Neural cell (in vitro differentiated cells): ENCODE results near the gene PIK3CG. TPM values are rescaled to one million over a fixed set of nuclear protein-coding genes. Genes with fewer than 3 reads are reported as not detected.

ENCODE experiments used
- H2AFZ ChIP-seq: fragments of 200-600, 300-800 bp; sonication (generic), shearing (Covaris generic); 2 replicates; pipeline ENCODE4 v1.6.0; 2014; ENCODE audit warnings: low read depth, mild to moderate bottlenecking, antibody characterized with exemption, low read length, moderate library complexity
- H3F3A ChIP-seq: fragments of 200-600 bp; shearing (Covaris generic); 2 replicates; pipeline ENCODE4 v1.6.1; 2016; ENCODE audit warnings: mild to moderate bottlenecking, moderate library complexity, mixed read lengths, antibody characterized with exemption, low read length; ENCODE audit not compliant: insufficient read depth, poor library complexity, severe bottlenecking
- H3K27ac ChIP-seq: fragments of 200-600, 300-800 bp; sonication (generic), shearing (Covaris generic); 2 replicates; pipeline ENCODE4 v1.5.1; 2014; ENCODE audit warnings: mild to moderate bottlenecking, low read length, moderate library complexity
- H3K27me3 ChIP-seq: fragments of 300-800, 200-600 bp; sonication (generic), shearing (Covaris generic); 2 replicates; pipeline ENCODE4 v1.6.0; 2014; ENCODE audit warnings: mild to moderate bottlenecking, low read depth, low read length, moderate library complexity; ENCODE audit not compliant: insufficient read depth
- H3K36me3 ChIP-seq: fragments of 300-800, 200-600 bp; sonication (generic), shearing (Covaris generic); 2 replicates; pipeline ENCODE4 v1.5.1; 2014; ENCODE audit warnings: mild to moderate bottlenecking, antibody characterized with exemption, low read length, moderate library complexity; ENCODE audit not compliant: insufficient read depth
- H3K4me2 ChIP-seq: fragments of 300-800, 200-600 bp; sonication (generic), shearing (Covaris generic); 2 replicates; pipeline ENCODE4 v1.6.0; 2014; ENCODE audit warnings: mild to moderate bottlenecking, low read length
- H3K4me3 ChIP-seq: fragments of 300-800, 200-600 bp; sonication (generic), shearing (Covaris generic); 2 replicates; pipeline ENCODE4 v1.5.1; 2014; ENCODE audit warnings: mild to moderate bottlenecking, low read length, moderate library complexity
- H3K79me2 ChIP-seq: fragments of 200-600 bp; shearing (Covaris generic); replicated peaks from 2 replicates; pipeline ENCODE4 v1.6.0; 2014; ENCODE audit warnings: mild to moderate bottlenecking, low read length, moderate library complexity; ENCODE audit not compliant: insufficient read depth
- H3K9ac ChIP-seq: fragments of 300-800, 200-600 bp; sonication (generic), shearing (Covaris generic); 2 replicates; pipeline ENCODE4 v1.6.1; 2016; ENCODE audit warnings: mild to moderate bottlenecking, low read length, mixed read lengths
- H3K9me2 ChIP-seq: fragments of 200-600 bp; shearing (Covaris generic); 2 replicates; pipeline ENCODE4 v1.6.1; 2016; ENCODE audit warnings: mild to moderate bottlenecking, low read length, mixed read lengths; ENCODE audit not compliant: insufficient read depth
- H3K9me3 ChIP-seq: fragments of 200-600, 300-800 bp; sonication (generic), shearing (Covaris generic); 2 replicates; pipeline ENCODE4 v1.6.1; 2016; ENCODE audit warnings: mild to moderate bottlenecking, mixed run types, low read length, moderate library complexity, mixed read lengths
- H4K20me1 ChIP-seq: fragments of 200-600 bp; shearing (Covaris generic); 2 replicates; pipeline ENCODE4 v1.6.1; 2016; ENCODE audit warnings: mild to moderate bottlenecking, mixed run types; ENCODE audit not compliant: insufficient read depth
- EP300 ChIP-seq: fragments of 450-650 bp; conservative IDR thresholded peaks from 2 replicates; pipeline ENCODE4 v1.6.1; 2014; ENCODE audit warnings: antibody characterized with exemption, mild to moderate bottlenecking, moderate library complexity; ENCODE audit not compliant: poor library complexity, severe bottlenecking
- EZH2 ChIP-seq: fragments of 200-600, 300-800 bp; shearing (Covaris generic), sonication (generic); IDR thresholded peaks from 2 replicates; pipeline ENCODE4 v1.6.1; 2014; ENCODE audit warnings: antibody characterized with exemption, low read length, borderline replicate concordance, mild to moderate bottlenecking; ENCODE audit not compliant: insufficient read depth, poor library complexity, severe bottlenecking
- MXI1 ChIP-seq: fragments of 450-650 bp; conservative IDR thresholded peaks from 2 replicates; pipeline ENCODE4 v1.6.1; 2014; ENCODE audit warnings: antibody characterized with exemption, mild to moderate bottlenecking; ENCODE audit not compliant: poor library complexity, severe bottlenecking
- POLR2AphosphoS5 ChIP-seq: IDR thresholded peaks from 2 replicates; pipeline ENCODE4 v1.6.1; 2012
- RAD21 ChIP-seq: fragments of 450-650 bp; conservative IDR thresholded peaks from 2 replicates; pipeline ENCODE4 v1.6.1; 2014; ENCODE audit warnings: antibody characterized with exemption, mild to moderate bottlenecking, moderate library complexity
- SMC3 ChIP-seq: fragments of 450-650 bp; conservative IDR thresholded peaks from 2 replicates; pipeline ENCODE4 v1.6.1; 2014; ENCODE audit warnings: antibody characterized with exemption, mild to moderate bottlenecking, moderate library complexity; ENCODE audit not compliant: poor library complexity
- TAF1 ChIP-seq: IDR thresholded peaks from 2 replicates; pipeline ENCODE4 v1.6.1; 2012; ENCODE audit warnings: low read depth
- polyA plus RNA-seq: library from polyadenylated mRNA; depleted of rRNA; stranded (reverse); fragments of >200 nt; gene quantifications from 2 replicates; pipeline ENCODE4 v1.2.3, GENCODE V29; 2014
- TF ChIP-seq, protein P1 (sequence below): IDR thresholded peaks from 2 replicates; pipeline ENCODE4 v1.6.1; 2012; ENCODE audit warnings: borderline replicate concordance
- TF ChIP-seq, protein P2 (sequence below): fragments of 450-650 bp; IDR thresholded peaks from 2 replicates; pipeline ENCODE4 v1.5.1; 2014; ENCODE audit warnings: antibody characterized with exemption, mild to moderate bottlenecking, moderate library complexity; ENCODE audit not compliant: poor library complexity, severe bottlenecking

Gene PIK3CG
- polyA plus RNA-seq, 1 donor from 2014 or later: not detected

DNA sequence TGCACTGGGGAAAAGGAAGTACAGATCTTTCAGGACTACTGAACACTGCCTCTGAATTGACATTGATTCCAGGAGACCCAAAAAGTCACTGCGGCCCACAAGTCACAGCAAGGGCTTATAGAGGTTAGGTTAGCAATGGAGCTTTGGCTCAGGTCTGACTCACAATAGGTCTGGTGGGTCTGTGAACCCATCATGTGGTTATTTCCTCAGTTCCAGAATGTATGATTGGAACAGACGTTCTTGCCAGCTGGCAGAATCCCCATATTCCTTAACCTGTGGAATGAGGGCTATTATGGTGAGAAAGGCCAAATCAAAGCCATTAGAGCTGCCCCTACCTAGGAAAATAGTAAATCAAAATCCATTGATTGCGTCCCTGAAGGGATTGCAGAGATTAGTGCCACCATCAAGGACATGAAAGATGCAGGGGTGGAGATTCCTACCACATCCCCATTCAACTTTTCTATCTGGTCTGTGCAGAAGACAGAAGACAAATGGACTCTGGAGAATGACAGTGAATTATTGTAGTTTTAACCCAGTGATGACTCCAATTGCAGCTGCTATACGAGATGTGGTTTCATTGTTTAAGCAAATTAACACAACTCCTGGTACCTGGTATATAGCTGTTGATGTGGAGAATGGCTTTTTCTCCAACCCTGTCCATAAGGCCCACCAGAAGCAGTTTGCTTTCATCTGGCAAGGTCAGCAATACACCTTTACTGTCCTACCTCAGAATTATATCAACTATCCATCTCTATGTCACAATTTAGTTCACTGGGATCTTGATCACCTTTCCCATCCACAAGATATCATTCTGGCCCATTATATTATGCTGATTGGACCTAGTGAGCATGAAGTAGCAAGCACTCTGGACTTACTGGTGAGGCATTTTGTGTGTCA lies 44.5 kb upstream of the PIK3CG start:
- H4K20me1 ChIP-seq: no peaks in the 10 kb centered on the region
- no peaks in the 10 kb centered on the region for H3F3A ChIP-seq
- H3K36me3 ChIP-seq: no peaks in the 10 kb centered on the region
- H3K4me3 ChIP-seq: no peak overlapping the region
- TF ChIP-seq, protein P1, sequence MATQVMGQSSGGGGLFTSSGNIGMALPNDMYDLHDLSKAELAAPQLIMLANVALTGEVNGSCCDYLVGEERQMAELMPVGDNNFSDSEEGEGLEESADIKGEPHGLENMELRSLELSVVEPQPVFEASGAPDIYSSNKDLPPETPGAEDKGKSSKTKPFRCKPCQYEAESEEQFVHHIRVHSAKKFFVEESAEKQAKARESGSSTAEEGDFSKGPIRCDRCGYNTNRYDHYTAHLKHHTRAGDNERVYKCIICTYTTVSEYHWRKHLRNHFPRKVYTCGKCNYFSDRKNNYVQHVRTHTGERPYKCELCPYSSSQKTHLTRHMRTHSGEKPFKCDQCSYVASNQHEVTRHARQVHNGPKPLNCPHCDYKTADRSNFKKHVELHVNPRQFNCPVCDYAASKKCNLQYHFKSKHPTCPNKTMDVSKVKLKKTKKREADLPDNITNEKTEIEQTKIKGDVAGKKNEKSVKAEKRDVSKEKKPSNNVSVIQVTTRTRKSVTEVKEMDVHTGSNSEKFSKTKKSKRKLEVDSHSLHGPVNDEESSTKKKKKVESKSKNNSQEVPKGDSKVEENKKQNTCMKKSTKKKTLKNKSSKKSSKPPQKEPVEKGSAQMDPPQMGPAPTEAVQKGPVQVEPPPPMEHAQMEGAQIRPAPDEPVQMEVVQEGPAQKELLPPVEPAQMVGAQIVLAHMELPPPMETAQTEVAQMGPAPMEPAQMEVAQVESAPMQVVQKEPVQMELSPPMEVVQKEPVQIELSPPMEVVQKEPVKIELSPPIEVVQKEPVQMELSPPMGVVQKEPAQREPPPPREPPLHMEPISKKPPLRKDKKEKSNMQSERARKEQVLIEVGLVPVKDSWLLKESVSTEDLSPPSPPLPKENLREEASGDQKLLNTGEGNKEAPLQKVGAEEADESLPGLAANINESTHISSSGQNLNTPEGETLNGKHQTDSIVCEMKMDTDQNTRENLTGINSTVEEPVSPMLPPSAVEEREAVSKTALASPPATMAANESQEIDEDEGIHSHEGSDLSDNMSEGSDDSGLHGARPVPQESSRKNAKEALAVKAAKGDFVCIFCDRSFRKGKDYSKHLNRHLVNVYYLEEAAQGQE: no peak
- TF ChIP-seq EZH2: no peak
- TF ChIP-seq POLR2AphosphoS5: no peak
- TF ChIP-seq MXI1: no peak
- TF ChIP-seq SMC3: no peak
- no peak for TF ChIP-seq RAD21
- TF ChIP-seq, protein P2, sequence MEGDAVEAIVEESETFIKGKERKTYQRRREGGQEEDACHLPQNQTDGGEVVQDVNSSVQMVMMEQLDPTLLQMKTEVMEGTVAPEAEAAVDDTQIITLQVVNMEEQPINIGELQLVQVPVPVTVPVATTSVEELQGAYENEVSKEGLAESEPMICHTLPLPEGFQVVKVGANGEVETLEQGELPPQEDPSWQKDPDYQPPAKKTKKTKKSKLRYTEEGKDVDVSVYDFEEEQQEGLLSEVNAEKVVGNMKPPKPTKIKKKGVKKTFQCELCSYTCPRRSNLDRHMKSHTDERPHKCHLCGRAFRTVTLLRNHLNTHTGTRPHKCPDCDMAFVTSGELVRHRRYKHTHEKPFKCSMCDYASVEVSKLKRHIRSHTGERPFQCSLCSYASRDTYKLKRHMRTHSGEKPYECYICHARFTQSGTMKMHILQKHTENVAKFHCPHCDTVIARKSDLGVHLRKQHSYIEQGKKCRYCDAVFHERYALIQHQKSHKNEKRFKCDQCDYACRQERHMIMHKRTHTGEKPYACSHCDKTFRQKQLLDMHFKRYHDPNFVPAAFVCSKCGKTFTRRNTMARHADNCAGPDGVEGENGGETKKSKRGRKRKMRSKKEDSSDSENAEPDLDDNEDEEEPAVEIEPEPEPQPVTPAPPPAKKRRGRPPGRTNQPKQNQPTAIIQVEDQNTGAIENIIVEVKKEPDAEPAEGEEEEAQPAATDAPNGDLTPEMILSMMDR: no peak
- TF ChIP-seq TAF1: no peak
- TF ChIP-seq EP300: no peak
- no peaks in the 10 kb centered on the region for H3K9me2 ChIP-seq
- H2AFZ ChIP-seq: no peak overlapping the region
- no peaks in the 10 kb centered on the region for H3K79me2 ChIP-seq
- H3K27me3 ChIP-seq: no peaks in the 10 kb centered on the region
- no peak overlapping the region for H3K9ac ChIP-seq
- no peaks in the 10 kb centered on the region for H3K9me3 ChIP-seq
- H3K4me2 ChIP-seq: no peak overlapping the region
- H3K27ac ChIP-seq: no peak overlapping the region

DNA sequence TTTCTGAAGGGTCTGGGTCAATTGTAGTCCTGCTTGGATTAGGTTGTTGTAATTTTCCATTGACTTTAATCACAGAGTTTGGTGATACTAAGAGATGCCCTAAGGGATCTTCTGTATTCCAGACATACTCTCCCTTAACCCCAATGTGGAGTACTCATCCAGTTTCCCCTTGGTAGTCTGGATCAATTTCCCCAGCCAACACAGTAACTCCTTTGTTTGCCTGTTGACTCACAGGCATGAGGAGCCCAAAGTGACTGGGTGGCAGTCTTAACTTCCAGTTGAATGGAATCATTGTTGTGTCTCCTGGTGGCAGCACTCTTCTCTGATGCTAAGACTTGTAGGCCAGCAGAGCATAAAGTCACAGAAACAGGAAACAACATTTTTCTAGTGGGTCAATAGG lies 41.5 kb upstream of the PIK3CG start:
- Histone ChIP-seq H3K9ac (no peak overlapping the region), H3K79me2 (no peaks in the 10 kb centered on the region), H3K4me3 (no peak overlapping the region), H2AFZ (no peak overlapping the region), H3K9me3 (no peaks in the 10 kb centered on the region), H3K27me3 (no peaks in the 10 kb centered on the region), H3K27ac (no peak overlapping the region), H4K20me1 (no peaks in the 10 kb centered on the region), H3K4me2 (no peak overlapping the region), H3F3A (no peaks in the 10 kb centered on the region), H3K9me2 (no peaks in the 10 kb centered on the region), H3K36me3 (no peaks in the 10 kb centered on the region)
- TF ChIP-seq SMC3 (no peak), POLR2AphosphoS5 (no peak), TAF1 (no peak), EP300 (no peak)
- TF ChIP-seq, protein P1: no peak
